HCT116 (cell line): ENCODE results near the gene BTNL8. TPM values are rescaled to one million over a fixed set of nuclear protein-coding genes. Genes with fewer than 3 reads are reported as not detected.

Experiments
- ATAC-seq: fragments of 200-7000 bp; cut with Tn5 transposase; 2 replicates; pipeline ENCODE4 v1.9.1; 2020; ENCODE audit warnings: mild to moderate bottlenecking, moderate library complexity
- BruUV-seq: library from RNA; stranded (reverse); fragments of 400-500 nt; replicated peaks from 2 replicates; lab custom pipeline; 2021; lab: Mats Ljungman, UMichigan
- CTCF ChIA-PET: fragments of 300-600 bp; sonication (Branson Sonifier 250); formaldehyde crosslinking; loops from one replicate; lab custom pipeline; 2021; ENCODE audit warnings: antibody characterized with exemption; lab: Charles Lee
- POLR2A ChIA-PET: fragments of 300-600, 350-600 bp; sonication (Branson Sonifier 250); formaldehyde crosslinking; loops from one replicate; lab custom pipeline; 2021; ENCODE audit warnings: antibody characterized with exemption; lab: Charles Lee
- RAD21 ChIA-PET, 2 experiments: fragments of 300-600 bp; sonication (Branson Sonifier 250); formaldehyde crosslinking; loops; one replicate each; lab custom pipeline; 2023; ENCODE audit warnings: low total read pairs in 2 of 2; ENCODE audit not compliant: uncharacterized antibody in 2 of 2, unreplicated experiment in 2 of 2, low non-redundant PET in 1 of 2; lab: Charles Lee
- DNase-seq: peaks from one replicate; pipeline ENCODE4 v3.0.0-alpha.2; 2010; ENCODE audit warnings: low read depth, low spot score
- H2AFZ ChIP-seq: fragments of 200-600 bp; shearing (Covaris generic), sonication (generic); 2 replicates; pipeline ENCODE4 v1.6.1; 2017; ENCODE audit warnings: low read depth, mixed run types, mixed read lengths, antibody characterized with exemption, low read length; ENCODE audit not compliant: poor library complexity, severe bottlenecking
- H3K27ac ChIP-seq: 2 replicates; pipeline ENCODE4 v1.5.1; 2012; ENCODE audit warnings: low read depth, low read length
- H3K27me3 ChIP-seq: fragments of 200-600 bp; sonication (generic); 2 replicates; pipeline ENCODE4 v1.6.1; 2016; ENCODE audit warnings: mixed run types, low read length, mixed read lengths; ENCODE audit not compliant: insufficient read depth
- H3K36me3 ChIP-seq, 2 experiments: fragments of 200-500 bp in 1 of 2; fragments of 200-600 bp in 1 of 2; sonication (Bioruptor generic) in 1 of 2; sonication (generic) in 1 of 2; 2 replicates each; pipeline versions ENCODE4 v1.5.1 to v1.6.1; 2014 to 2016; ENCODE audit warnings: low read length in 2 of 2, inconsistent platforms in 1 of 2, mixed read lengths in 1 of 2, mixed run types in 1 of 2; ENCODE audit not compliant: insufficient read depth in 2 of 2, control insufficient read depth in 1 of 2
- H3K4me1 ChIP-seq, 2 experiments: fragments of 200-600 bp in 1 of 2; sonication (generic) in 1 of 2; 2 replicates each; pipeline versions ENCODE4 v1.5.1 to v1.6.1; 2012 to 2017; ENCODE audit warnings: low read length in 2 of 2, inconsistent platforms in 1 of 2, mild to moderate bottlenecking in 1 of 2, mixed read lengths in 1 of 2, mixed run types in 1 of 2, moderate library complexity in 1 of 2; ENCODE audit not compliant: insufficient read depth in 2 of 2, control insufficient read depth in 1 of 2
- H3K4me2 ChIP-seq: fragments of 200-600 bp; sonication (generic); 2 replicates; pipeline ENCODE4 v1.6.1; 2017; ENCODE audit warnings: mixed run types, low read length, mixed read lengths
- H3K4me3 ChIP-seq, 2 experiments: fragments of 200-600 bp in 1 of 2; sonication (generic) in 1 of 2; replicated peaks in 1 of 2; 2 replicates each; pipeline ENCODE4 v1.5.1; 2011 to 2016; ENCODE audit warnings: low read length in 2 of 2, control low read depth in 1 of 2, low read depth in 1 of 2, mild to moderate bottlenecking in 1 of 2, mixed read lengths in 1 of 2, mixed run types in 1 of 2
- H3K79me2 ChIP-seq: fragments of 200-600 bp; sonication (generic); 2 replicates; pipeline ENCODE4 v1.6.1; 2017; ENCODE audit warnings: mild to moderate bottlenecking, mixed run types, low read length, moderate library complexity, mixed read lengths; ENCODE audit not compliant: insufficient read depth
- H3K9ac ChIP-seq: fragments of 200-600 bp; sonication (generic); 2 replicates; pipeline ENCODE4 v1.6.1; 2016; ENCODE audit warnings: low read length, mixed read lengths
- H3K9me2 ChIP-seq: fragments of 200-600 bp; sonication (generic), shearing (Covaris generic); 2 replicates; pipeline ENCODE4 v1.6.1; 2017; ENCODE audit warnings: mixed run types, mild to moderate bottlenecking, moderate library complexity; ENCODE audit not compliant: insufficient read depth
- H3K9me3 ChIP-seq, 2 experiments: fragments of 200-500 bp in 1 of 2; fragments of 200-600 bp in 1 of 2; sonication (Bioruptor generic) in 1 of 2; sonication (generic) in 1 of 2; 2 replicates each; pipeline ENCODE4 v1.6.1; 2014 to 2017; ENCODE audit warnings: low read length in 2 of 2, mixed read lengths in 2 of 2, inconsistent platforms in 1 of 2, low read depth in 1 of 2, mild to moderate bottlenecking in 1 of 2, mixed run types in 1 of 2, moderate library complexity in 1 of 2; ENCODE audit not compliant: control insufficient read depth in 1 of 2, insufficient read depth in 1 of 2
- H4K20me1 ChIP-seq: fragments of 200-600 bp; sonication (generic), shearing (Covaris generic); 2 replicates; pipeline ENCODE4 v1.6.1; 2017; ENCODE audit warnings: mixed run types, mild to moderate bottlenecking, moderate library complexity; ENCODE audit not compliant: insufficient read depth
- CEBPB ChIP-seq: IDR thresholded peaks from 2 replicates; pipeline ENCODE4 v1.6.1; 2012; ENCODE audit warnings: low read depth
- EGR1 ChIP-seq: IDR thresholded peaks from 2 replicates; pipeline ENCODE4 v1.6.1; 2012; ENCODE audit warnings: low read depth
- ELF1 ChIP-seq: IDR thresholded peaks from 2 replicates; pipeline ENCODE4 v1.6.1; 2012; ENCODE audit warnings: low read depth, borderline replicate concordance
- EZH2phosphoT487 ChIP-seq: fragments of 200-600 bp; IDR thresholded peaks from 2 replicates; pipeline ENCODE4 v1.6.1; 2018; ENCODE audit warnings: antibody characterized with exemption, borderline replicate concordance
- FOSL1 ChIP-seq: IDR thresholded peaks from 2 replicates; pipeline ENCODE4 v1.6.1; 2012; ENCODE audit warnings: low read depth
- JUND ChIP-seq: IDR thresholded peaks from 2 replicates; pipeline ENCODE4 v1.6.1; 2012
- POLR2A ChIP-seq: IDR thresholded peaks from 2 replicates; pipeline ENCODE4 v1.7.0; 2011; ENCODE audit warnings: borderline replicate concordance; ENCODE audit not compliant: insufficient read depth, insufficient read length; ENCODE audit errors: extremely low read depth
- POLR2AphosphoS5 ChIP-seq: IDR thresholded peaks from 2 replicates; pipeline ENCODE4 v1.6.1; 2011; ENCODE audit warnings: mild to moderate bottlenecking, low read depth, low read length, moderate library complexity
- RAD21 ChIP-seq: IDR thresholded peaks from 2 replicates; pipeline ENCODE4 v1.6.1; 2012; ENCODE audit warnings: low read depth, mild to moderate bottlenecking
- SIN3A ChIP-seq: IDR thresholded peaks from 2 replicates; pipeline ENCODE4 v1.6.1; 2012; ENCODE audit warnings: low read depth
- SP1 ChIP-seq: IDR thresholded peaks from 2 replicates; pipeline ENCODE4 v1.6.1; 2012; ENCODE audit warnings: low read depth
- SRF ChIP-seq: IDR thresholded peaks from 2 replicates; pipeline ENCODE4 v1.6.1; 2012; ENCODE audit warnings: low read depth
- TCF7L2 ChIP-seq: IDR thresholded peaks from 2 replicates; pipeline ENCODE4 v1.7.0; 2011; ENCODE audit warnings: borderline replicate concordance, inconsistent platforms; ENCODE audit not compliant: insufficient read depth, insufficient read length; ENCODE audit errors: extremely low read depth
- YY1 ChIP-seq: IDR thresholded peaks from 2 replicates; pipeline ENCODE4 v1.6.1; 2011; ENCODE audit warnings: low read length, low read depth, moderate library complexity, mild to moderate bottlenecking; ENCODE audit not compliant: insufficient replicate concordance; ENCODE audit errors: extremely low read depth
- ZFX ChIP-seq: fragments of 450-650 bp; IDR thresholded peaks from 2 replicates; pipeline ENCODE4 v1.6.1; 2017
- ZNF274 ChIP-seq: fragments of 200-500 bp; sonication (Bioruptor generic); IDR thresholded peaks from 2 replicates; pipeline ENCODE4 v1.6.1; 2014; ENCODE audit warnings: mild to moderate bottlenecking, low read depth, low read length, inconsistent platforms
- intact Hi-C: fragments of 100-400 bp; cut with micrococcal nuclease; formaldehyde crosslinking; loops from 2 replicates; pipeline ENCODE4 v1.10.0; 2022
- total RNA-seq: library from RNA; stranded (reverse); gene quantifications from one replicate; pipeline ENCODE4 v1.2.1, GENCODE V29; 2021; ENCODE audit not compliant: unreplicated experiment
- TF ChIP-seq, protein P1 (sequence below): IDR thresholded peaks from 2 replicates; pipeline ENCODE4 v1.6.1; 2012
- TF ChIP-seq, protein P2 (sequence below): IDR thresholded peaks from 2 replicates; pipeline ENCODE4 v1.6.1; 2012

Gene BTNL8
- total RNA-seq, 1 experiment from 2014 or later: not detected

DNA sequence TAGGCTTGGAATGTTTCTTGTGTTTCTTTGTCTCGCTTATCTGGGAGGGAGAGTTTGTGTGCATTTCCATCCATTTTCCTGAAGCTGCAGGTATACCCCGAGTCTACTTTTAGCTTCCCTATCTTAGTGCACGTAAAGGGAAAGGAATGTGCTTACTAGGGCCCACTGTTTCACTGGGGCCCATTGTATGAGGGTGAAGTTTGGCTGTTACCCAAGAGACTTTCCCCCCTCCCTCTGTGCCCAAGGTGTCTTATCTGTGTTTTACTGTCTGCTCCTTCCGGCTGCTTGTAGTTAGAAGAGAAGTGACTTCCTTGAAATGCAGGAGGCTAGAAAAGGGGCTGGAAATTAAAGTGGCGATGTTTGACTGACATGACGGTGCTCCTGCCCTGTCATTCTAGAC lies 77.6 kb downstream of the BTNL8 start:
- DNase-seq (no peak), ATAC-seq (no peak)
- Histone ChIP-seq H3K27me3 (no peaks in the 10 kb centered on the region), H3K9ac (no peak overlapping the region), H4K20me1 (no peaks in the 10 kb centered on the region), H3K4me3 (no peak overlapping the region), H3K4me2 (no peak overlapping the region), H3K4me1 (no peaks in the 10 kb centered on the region), H3K9me3 (no peaks in the 10 kb centered on the region), H3K36me3 (no peaks in the 10 kb centered on the region), H3K79me2 (no peaks in the 10 kb centered on the region), H3K27ac (no peak overlapping the region), H3K9me2 (no peaks in the 10 kb centered on the region), H2AFZ (no peak overlapping the region)
- no TSS peak for BruUV-seq
- RAD21 ChIA-PET: no interaction called here
- CTCF ChIA-PET: no interaction called here
- no peak for TF ChIP-seq ELF1
- TF ChIP-seq ZFX: no peak
- TF ChIP-seq ZNF274: no peak
- no peak for TF ChIP-seq FOSL1
- TF ChIP-seq TCF7L2: no peak
- TF ChIP-seq, protein P1, sequence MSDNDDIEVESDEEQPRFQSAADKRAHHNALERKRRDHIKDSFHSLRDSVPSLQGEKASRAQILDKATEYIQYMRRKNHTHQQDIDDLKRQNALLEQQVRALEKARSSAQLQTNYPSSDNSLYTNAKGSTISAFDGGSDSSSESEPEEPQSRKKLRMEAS: no peak
- no peak for TF ChIP-seq JUND
- TF ChIP-seq RAD21: no peak
- TF ChIP-seq POLR2AphosphoS5: no peak
- no peak for TF ChIP-seq POLR2A
- TF ChIP-seq SP1: no peak
- no peak for TF ChIP-seq SIN3A
- no peak for TF ChIP-seq EGR1
- TF ChIP-seq SRF: no peak
- TF ChIP-seq, protein P2, sequence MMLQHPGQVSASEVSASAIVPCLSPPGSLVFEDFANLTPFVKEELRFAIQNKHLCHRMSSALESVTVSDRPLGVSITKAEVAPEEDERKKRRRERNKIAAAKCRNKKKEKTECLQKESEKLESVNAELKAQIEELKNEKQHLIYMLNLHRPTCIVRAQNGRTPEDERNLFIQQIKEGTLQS: no peak
- no peak for TF ChIP-seq YY1
- no peak for TF ChIP-seq EZH2phosphoT487
- no peak for TF ChIP-seq CEBPB
- intact Hi-C loops: no loop called here
- POLR2A ChIA-PET: no interaction called here
